H9 (cell line): ENCODE data around the gene RABGAP1L. TPM values are rescaled to one million over a fixed set of nuclear protein-coding genes. Genes with fewer than 3 reads are reported as not detected.
A peak's percentile ranks its signal among the peaks of the same experiment; 100 is the strongest.

Experiments used
- DNase-seq: peaks from one replicate; pipeline ENCODE4 v3.0.0-alpha.2; 2017
- H2AFZ ChIP-seq: one replicate; pipeline ENCODE4 v1.6.1; 2013; ENCODE audit warnings: mild to moderate bottlenecking, low read length, control low read depth, moderate library complexity
- H2AK5ac ChIP-seq: 2 replicates; pipeline ENCODE4 v1.6.1; 2013; ENCODE audit warnings: low read length, control low read depth, mixed read lengths; ENCODE audit not compliant: insufficient read length
- H2BK120ac ChIP-seq: one replicate; pipeline ENCODE4 v1.6.1; 2013; ENCODE audit warnings: low read depth, mild to moderate bottlenecking, low read length, control low read depth, inconsistent platforms; ENCODE audit not compliant: poor library complexity, severe bottlenecking
- H2BK12ac ChIP-seq: 2 replicates; pipeline ENCODE4 v1.6.1; 2013; ENCODE audit warnings: low read length, control low read depth, mixed read lengths, low read depth; ENCODE audit not compliant: insufficient read length
- H2BK15ac ChIP-seq: 2 replicates; pipeline ENCODE4 v1.6.1; 2013; ENCODE audit warnings: low read depth, low read length, control low read depth
- H2BK20ac ChIP-seq: one replicate; pipeline ENCODE4 v1.6.1; 2013; ENCODE audit warnings: low read depth, mild to moderate bottlenecking, low read length, control low read depth, inconsistent platforms; ENCODE audit not compliant: poor library complexity, severe bottlenecking
- H2BK5ac ChIP-seq: 2 replicates; pipeline ENCODE4 v1.6.1; 2013; ENCODE audit warnings: low read length, control low read depth, mixed read lengths; ENCODE audit not compliant: insufficient read length
- H3K14ac ChIP-seq: 2 replicates; pipeline ENCODE4 v1.6.1; 2013; ENCODE audit warnings: low read length, control low read depth; ENCODE audit not compliant: insufficient read depth
- H3K18ac ChIP-seq: 2 replicates; pipeline ENCODE4 v1.6.1; 2013; ENCODE audit warnings: low read depth, mild to moderate bottlenecking, mixed read lengths, low read length, control low read depth; ENCODE audit not compliant: insufficient read length
- H3K23ac ChIP-seq: 2 replicates; pipeline ENCODE4 v1.6.1; 2013; ENCODE audit warnings: low read length, control low read depth, mixed read lengths, low read depth; ENCODE audit not compliant: insufficient read length
- H3K23me2 ChIP-seq: 2 replicates; pipeline ENCODE4 v1.6.1; 2013; ENCODE audit warnings: low read depth, mild to moderate bottlenecking, mixed read lengths, low read length, control low read depth; ENCODE audit not compliant: insufficient read length, poor library complexity, severe bottlenecking
- H3K27ac ChIP-seq: 2 replicates; pipeline ENCODE4 v1.5.1; 2013; ENCODE audit warnings: low read length, control low read depth, mixed read lengths, low read depth; ENCODE audit not compliant: insufficient read length
- H3K27me3 ChIP-seq: 2 replicates; pipeline ENCODE4 v1.6.1; 2013; ENCODE audit warnings: low read length, control low read depth, inconsistent platforms; ENCODE audit not compliant: insufficient read depth
- H3K4ac ChIP-seq: 2 replicates; pipeline ENCODE4 v1.6.1; 2013; ENCODE audit warnings: low read depth, mild to moderate bottlenecking, control low read depth, inconsistent platforms, low read length, moderate library complexity
- H3K4me1 ChIP-seq: 2 replicates; pipeline ENCODE4 v1.6.1; 2013; ENCODE audit warnings: low read length, control low read depth, inconsistent platforms; ENCODE audit not compliant: insufficient read depth
- H3K4me2 ChIP-seq: 2 replicates; pipeline ENCODE4 v1.6.1; 2013; ENCODE audit warnings: low read length, control low read depth, mixed read lengths; ENCODE audit not compliant: insufficient read length, insufficient read depth
- H3K56ac ChIP-seq: 2 replicates; pipeline ENCODE4 v1.6.1; 2013; ENCODE audit warnings: low read depth, mild to moderate bottlenecking, mixed read lengths, low read length, control low read depth; ENCODE audit not compliant: insufficient read length
- H3K79me1 ChIP-seq: 2 replicates; pipeline ENCODE4 v1.6.1; 2013; ENCODE audit warnings: low read depth, mild to moderate bottlenecking, moderate library complexity, low read length, control low read depth, inconsistent platforms; ENCODE audit not compliant: insufficient read depth, poor library complexity, severe bottlenecking
- H3K79me2 ChIP-seq: 2 replicates; pipeline ENCODE4 v1.6.1; 2013; ENCODE audit warnings: low read length, control low read depth, inconsistent platforms; ENCODE audit not compliant: insufficient read depth
- H3K9ac ChIP-seq: 2 replicates; pipeline ENCODE4 v1.6.1; 2013; ENCODE audit warnings: low read length, control low read depth, mixed read lengths; ENCODE audit not compliant: insufficient read length; ENCODE audit errors: extremely low read depth
- H3K9me3 ChIP-seq: one replicate; pipeline ENCODE4 v1.6.1; 2013; ENCODE audit warnings: low read depth, low read length, inconsistent platforms; ENCODE audit not compliant: control insufficient read depth
- H3T11ph ChIP-seq: one replicate; pipeline ENCODE4 v1.6.1; 2013; ENCODE audit warnings: mild to moderate bottlenecking, low read length, control low read depth, inconsistent platforms
- H4K20me1 ChIP-seq: one replicate; pipeline ENCODE4 v1.6.1; 2013; ENCODE audit not compliant: control insufficient read depth, insufficient read length, insufficient read depth
- H4K5ac ChIP-seq: 2 replicates; pipeline ENCODE4 v1.6.1; 2013; ENCODE audit warnings: low read depth, mild to moderate bottlenecking, mixed read lengths, low read length, control low read depth; ENCODE audit not compliant: insufficient read length
- H4K8ac ChIP-seq: replicated peaks from 2 replicates; pipeline ENCODE4 v1.6.1; 2013; ENCODE audit warnings: low read length, control low read depth, mixed read lengths, low read depth; ENCODE audit not compliant: insufficient read length
- H4K91ac ChIP-seq: 2 replicates; pipeline ENCODE4 v1.6.1; 2013; ENCODE audit warnings: low read depth, mild to moderate bottlenecking, moderate library complexity, mixed read lengths, low read length, control low read depth; ENCODE audit not compliant: insufficient read length
- H3K27ac Mint-ChIP-seq, 3 experiments: 2 replicates in 2 of 3; 3 replicates in 1 of 3; pipeline ENCODE4 v1.8.0; 2020 to 2021; ENCODE audit warnings: mixed read lengths in 3 of 3, mild to moderate bottlenecking in 1 of 3, moderate library complexity in 1 of 3
- H3K27me3 Mint-ChIP-seq: 2 replicates; pipeline ENCODE4 v1.8.0; 2021; ENCODE audit warnings: low read depth, mild to moderate bottlenecking, moderate library complexity, mixed read lengths
- H3K36me3 Mint-ChIP-seq, 3 experiments: 2 replicates in 2 of 3; 3 replicates in 1 of 3; pipeline ENCODE4 v1.8.0; 2020 to 2021; ENCODE audit warnings: low read depth in 3 of 3, mixed read lengths in 3 of 3; ENCODE audit not compliant: insufficient read depth in 1 of 3
- H3K4me1 Mint-ChIP-seq, 2 experiments: 2 replicates each; pipeline ENCODE4 v1.8.0; 2020; ENCODE audit warnings: mixed read lengths in 2 of 2
- H3K4me3 Mint-ChIP-seq, 2 experiments: 2 replicates in 1 of 2; 3 replicates in 1 of 2; pipeline ENCODE4 v1.8.0; 2020 to 2021; ENCODE audit warnings: mild to moderate bottlenecking in 2 of 2, mixed read lengths in 2 of 2, moderate library complexity in 1 of 2
- H3K9me3 Mint-ChIP-seq, 2 experiments: 2 replicates in 1 of 2; 3 replicates in 1 of 2; pipeline ENCODE4 v1.8.0; 2020; ENCODE audit warnings: mild to moderate bottlenecking in 2 of 2, mixed read lengths in 2 of 2, moderate library complexity in 1 of 2
- CTCF ChIP-seq: fragments of 200-600 bp; sonication (generic); conservative IDR thresholded peaks from 3 replicates; pipeline ENCODE4 v1.8.0; 2021; ENCODE audit warnings: antibody characterized with exemption, mild to moderate bottlenecking
- WGBS: extraction: QIAGEN DNeasy Blood & Tissue Kit; methylation state at CpG from one replicate; pipeline ENCODE4 v1.1.7; 2013; ENCODE audit warnings: missing lambda C conversion rate, low lambda C conversion rate, mixed read lengths; ENCODE audit not compliant: insufficient read length; ENCODE audit errors: extremely low coverage; 5-methylcytosine and 5-hydroxymethylcytosine counted together
- total RNA-seq: library from RNA; stranded (reverse); gene quantifications from 2 replicates; pipeline ENCODE4 v1.2.1, GENCODE V29; 2021

Gene RABGAP1L
- total RNA-seq, 1 experiment from 2014 or later = 147 TPM

- no peak overlapping the region for H3K18ac ChIP-seq
- no peak overlapping the region for H2BK120ac ChIP-seq
- no peak overlapping the region for H3K9ac ChIP-seq
- no peak overlapping the region; a peak in 2 of 7 replicates for H3K27ac Mint-ChIP-seq
- H2BK20ac ChIP-seq = no peak overlapping the region
- H3K36me3 Mint-ChIP-seq = no peaks in the 10 kb centered on the region
- no peaks in the 10 kb centered on the region for H3K9me3 Mint-ChIP-seq
- DNase-seq = peak; percentile 62
- H3K4me3 Mint-ChIP-seq = no peak overlapping the region
- no peak overlapping the region for H4K8ac ChIP-seq
- no peak overlapping the region for H2BK5ac ChIP-seq
- H3K27me3 Mint-ChIP-seq = no peaks in the 10 kb centered on the region
- H4K91ac ChIP-seq = no peak overlapping the region
- H3K79me1 ChIP-seq = no peaks in the 10 kb centered on the region
- no peaks in the 10 kb centered on the region for H3K9me3 ChIP-seq
- H2AFZ ChIP-seq = no peak overlapping the region
- peaks cover 0 to 21% of the 10 kb centered on the region in 2 experiments; a peak in 2 of 4 replicates for H3K4me1 Mint-ChIP-seq
- H3T11ph ChIP-seq = no peak overlapping the region
- no peak for TF ChIP-seq CTCF
- no peaks in the 10 kb centered on the region for H4K20me1 ChIP-seq
- H3K56ac ChIP-seq = no peak overlapping the region
- H3K4me1 ChIP-seq = no peaks in the 10 kb centered on the region; the same call in 1 of the 2 replicates
- H3K79me2 ChIP-seq = no peaks in the 10 kb centered on the region
- no peak overlapping the region for H3K4ac ChIP-seq
- H3K27ac ChIP-seq = no peak overlapping the region
- H2BK12ac ChIP-seq = no peak overlapping the region
- no peaks in the 10 kb centered on the region for H3K27me3 ChIP-seq
- no peak overlapping the region for H3K14ac ChIP-seq
- H3K23ac ChIP-seq = no peak overlapping the region
- H2BK15ac ChIP-seq = no peak overlapping the region
- no peak overlapping the region for H4K5ac ChIP-seq
- no CpG with 5 or more reads among the region's 6 CpGs for WGBS
- no peak overlapping the region for H2AK5ac ChIP-seq
- no peak overlapping the region for H3K4me2 ChIP-seq
- H3K23me2 ChIP-seq = no peaks in the 10 kb centered on the region
These were observed 286.5 kb downstream of the RABGAP1L start for GRCh38 chr1:174445817-174446216.
